ENCODE measurements around the gene ZNF285. TPM values are rescaled to one million over a fixed set of nuclear protein-coding genes. Genes with fewer than 3 reads are reported as not detected.

Gene ZNF285
- polyA plus RNA-seq, 3 donors: 11.4 to 14.3 (median 11.4) TPM

Other genes with a start within 250 kb of the ZNF285 start
- gene ZNF226, start 236.5 kb downstream of the ZNF285 start, polyA plus RNA-seq (ENCODE audit: insufficient read length in 3 of 3): 10 to 100 TPM; 25.6 to 30.4 (median 29.0) TPM
- 10 to 100 TPM; 25.4 to 27.6 (median 26.1) TPM for gene ZNF227, start 189.1 kb downstream of the ZNF285 start, polyA plus RNA-seq (ENCODE audit: insufficient read length in 3 of 3)
- gene ZNF233, start 141.7 kb downstream of the ZNF285 start, polyA plus RNA-seq (ENCODE audit: insufficient read length in 3 of 3): 1 to 10 TPM; 5.5 to 9.3 (median 6.1) TPM
- 10 to 100 TPM; 10.3 to 14.2 (median 12.1) TPM for gene ZNF235, start 96.6 kb downstream of the ZNF285 start, polyA plus RNA-seq (ENCODE audit: insufficient read length in 3 of 3)
- gene ZNF112, start 44.9 kb downstream of the ZNF285 start, polyA plus RNA-seq (ENCODE audit: insufficient read length in 3 of 3): 10 to 100 TPM; 11.3 to 13.1 (median 12.1) TPM
- gene ZNF229, start 46.9 kb upstream of the ZNF285 start, polyA plus RNA-seq (ENCODE audit: insufficient read length in 3 of 3): 10 to 100 TPM; 16.5 to 16.6 (median 16.5) TPM
- gene ZNF180, start 98.9 kb upstream of the ZNF285 start, polyA plus RNA-seq (ENCODE audit: insufficient read length in 3 of 3): 10 to 100 TPM; 15.3 to 16.4 (median 16.2) TPM
- gene CEACAM20, start 128.1 kb upstream of the ZNF285 start, polyA plus RNA-seq (ENCODE audit: insufficient read length in 3 of 3): not detected
- gene IGSF23, start 212.0 kb upstream of the ZNF285 start, polyA plus RNA-seq (ENCODE audit: insufficient read length in 3 of 3): 1 to 10 TPM in 2 of 3 donors, under 1 TPM in 1; 0.95 to 2.0 (median 1.3) TPM
- 10 to 100 TPM; 32.7 to 42.9 (median 41.1) TPM for gene PVR, start 242.3 kb upstream of the ZNF285 start, polyA plus RNA-seq (ENCODE audit: insufficient read length in 3 of 3)